22Rv1 (cell line): Measurements from ENCODE around the gene RNF225.
A peak's percentile ranks its signal among the peaks of the same experiment; 100 is the strongest.
"Not testable (repeated sequence)": the region's sequence is repeated elsewhere in the genome, so short reads cannot be mapped to it uniquely, and the experiment has no call there.

Experiments
- H3K27ac ChIP-seq: fragments of 450-650 bp; 2 replicates; pipeline ENCODE4 v1.5.1; 2017
- ZFX ChIP-seq: fragments of 450-650 bp; IDR thresholded peaks from 2 replicates; pipeline ENCODE4 v1.6.1; 2017; ENCODE audit warnings: antibody characterized with exemption, borderline replicate concordance
- TF ChIP-seq, protein P1 (sequence below): fragments of 450-650 bp; IDR thresholded peaks from 2 replicates; pipeline ENCODE4 v1.5.1; 2017; ENCODE audit warnings: mild to moderate bottlenecking

Gene RNF225

DNA sequence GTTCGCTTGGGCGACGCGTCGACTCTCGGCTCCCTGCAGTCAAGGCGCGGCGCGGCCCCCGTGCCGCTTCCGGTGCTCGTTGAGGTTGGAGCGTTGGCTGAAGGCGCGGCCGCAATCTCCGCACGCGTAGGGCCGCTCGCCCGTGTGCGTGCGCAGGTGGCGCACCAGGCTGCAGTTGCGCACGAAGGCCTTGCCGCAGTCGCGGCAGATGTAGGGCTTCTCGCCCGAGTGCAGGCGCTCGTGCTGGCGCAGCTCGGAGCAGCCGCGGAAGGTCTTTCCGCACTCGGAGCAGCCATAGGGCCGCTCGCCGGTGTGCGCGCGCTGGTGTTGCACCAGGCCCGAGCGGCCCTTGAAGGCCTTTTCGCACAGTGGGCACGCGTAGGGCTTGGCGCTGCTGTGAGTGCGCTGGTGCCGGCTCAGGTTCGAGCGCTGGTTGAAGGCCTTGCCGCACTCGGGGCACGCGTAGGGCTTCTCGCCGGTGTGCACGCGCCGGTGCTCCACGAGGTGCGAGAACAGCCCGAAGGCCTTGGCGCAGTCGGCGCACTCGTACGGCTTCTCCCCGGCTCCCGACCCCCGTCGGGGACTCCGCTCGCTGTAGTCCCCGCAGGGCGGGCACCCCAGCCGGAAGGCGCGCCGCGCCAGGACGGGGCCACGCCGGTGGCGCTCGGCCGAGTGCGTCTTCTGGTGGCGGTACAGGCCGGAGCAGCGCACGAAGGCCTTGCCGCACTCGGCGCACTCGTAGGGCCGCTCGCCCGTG lies 27.6 kb upstream of the RNF225 start:
- TF ChIP-seq ZFX: no peak
- TF ChIP-seq, protein P1, sequence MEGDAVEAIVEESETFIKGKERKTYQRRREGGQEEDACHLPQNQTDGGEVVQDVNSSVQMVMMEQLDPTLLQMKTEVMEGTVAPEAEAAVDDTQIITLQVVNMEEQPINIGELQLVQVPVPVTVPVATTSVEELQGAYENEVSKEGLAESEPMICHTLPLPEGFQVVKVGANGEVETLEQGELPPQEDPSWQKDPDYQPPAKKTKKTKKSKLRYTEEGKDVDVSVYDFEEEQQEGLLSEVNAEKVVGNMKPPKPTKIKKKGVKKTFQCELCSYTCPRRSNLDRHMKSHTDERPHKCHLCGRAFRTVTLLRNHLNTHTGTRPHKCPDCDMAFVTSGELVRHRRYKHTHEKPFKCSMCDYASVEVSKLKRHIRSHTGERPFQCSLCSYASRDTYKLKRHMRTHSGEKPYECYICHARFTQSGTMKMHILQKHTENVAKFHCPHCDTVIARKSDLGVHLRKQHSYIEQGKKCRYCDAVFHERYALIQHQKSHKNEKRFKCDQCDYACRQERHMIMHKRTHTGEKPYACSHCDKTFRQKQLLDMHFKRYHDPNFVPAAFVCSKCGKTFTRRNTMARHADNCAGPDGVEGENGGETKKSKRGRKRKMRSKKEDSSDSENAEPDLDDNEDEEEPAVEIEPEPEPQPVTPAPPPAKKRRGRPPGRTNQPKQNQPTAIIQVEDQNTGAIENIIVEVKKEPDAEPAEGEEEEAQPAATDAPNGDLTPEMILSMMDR: no peak
- no peak overlapping the region for H3K27ac ChIP-seq

DNA sequence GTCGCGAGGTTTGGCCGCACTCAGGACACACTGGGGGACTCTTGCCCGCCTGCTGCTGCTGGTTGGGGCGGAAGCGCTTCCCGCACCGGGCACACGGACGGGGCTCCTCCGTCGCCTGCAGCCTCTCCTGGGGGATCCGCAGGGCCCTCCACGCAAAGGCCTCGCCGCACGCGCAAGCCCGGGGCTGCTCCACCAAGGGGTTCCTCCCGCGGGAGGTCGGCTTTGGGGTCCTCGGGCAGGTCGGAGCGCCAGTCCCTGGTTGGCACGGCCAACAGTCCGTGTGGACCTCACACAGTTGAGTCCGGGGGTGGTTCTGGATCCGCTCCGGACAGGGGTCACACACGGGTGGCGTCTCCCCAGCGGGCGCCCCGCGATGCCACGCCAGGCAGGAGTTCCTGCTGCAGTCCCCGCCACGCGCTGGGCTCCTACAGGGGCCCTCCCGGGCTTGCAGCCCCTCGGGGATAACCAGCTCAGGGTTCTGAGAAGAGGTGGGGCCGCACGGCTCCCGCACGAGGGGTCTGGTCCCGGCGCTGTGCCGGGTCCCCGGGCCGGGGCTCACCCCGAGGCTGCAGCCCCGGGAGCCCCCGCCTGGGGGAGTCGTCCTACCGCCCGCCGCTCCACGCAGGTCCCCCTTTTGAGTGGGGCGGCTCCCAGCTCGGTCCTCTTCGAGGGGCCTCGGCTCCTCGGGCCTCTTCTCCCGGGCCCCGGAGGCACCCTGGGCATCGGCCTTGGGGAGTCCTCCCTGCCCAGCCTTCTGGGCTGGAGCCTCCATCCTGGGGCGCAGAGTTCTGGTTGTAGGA lies 26.7 kb upstream of the RNF225 start:
- TF ChIP-seq, protein P1: no peak
- TF ChIP-seq ZFX: no peak
- H3K27ac ChIP-seq: no peak overlapping the region

DNA sequence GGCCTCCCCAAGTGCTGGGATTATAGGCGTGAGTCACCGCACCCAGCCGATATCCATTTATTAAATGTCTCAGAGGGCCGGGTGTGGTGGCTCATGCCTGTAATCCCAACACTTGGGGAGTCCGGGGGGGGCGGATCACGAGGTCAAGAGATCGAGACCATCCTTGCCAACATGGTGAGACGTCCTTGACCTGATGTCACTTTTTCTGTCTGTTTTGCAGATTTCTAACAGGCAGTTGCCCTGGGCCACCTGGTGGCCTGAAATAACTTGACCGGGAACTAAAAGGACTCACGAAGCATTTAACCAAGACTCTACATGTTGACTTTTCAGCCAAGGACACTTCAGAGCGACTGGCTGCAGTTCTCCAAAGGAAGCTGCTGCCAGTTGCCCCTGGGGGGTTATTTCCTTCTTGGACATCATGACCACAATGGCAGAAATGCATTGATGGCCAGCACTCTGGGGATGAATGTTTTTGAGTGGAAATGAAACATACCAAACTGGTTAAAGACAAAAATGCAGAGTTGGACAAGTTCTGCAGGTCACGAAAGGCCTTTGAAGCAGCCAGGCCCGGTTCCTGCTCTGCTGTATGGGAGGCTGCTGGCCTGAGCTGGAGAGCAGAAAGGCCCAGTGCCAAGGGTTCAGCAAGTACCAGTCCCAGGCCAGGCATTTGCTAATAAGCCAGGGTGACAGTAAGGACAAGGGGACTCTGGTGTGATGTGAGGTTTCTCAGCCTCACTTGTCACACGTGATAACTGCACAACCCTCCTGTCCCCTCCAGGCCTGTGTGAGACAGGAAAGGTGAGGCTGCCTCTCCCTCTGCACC lies 22.9 kb upstream of the RNF225 start:
- no peak overlapping the region for H3K27ac ChIP-seq
- TF ChIP-seq ZFX: no peak
- TF ChIP-seq, protein P1: no peak

DNA sequence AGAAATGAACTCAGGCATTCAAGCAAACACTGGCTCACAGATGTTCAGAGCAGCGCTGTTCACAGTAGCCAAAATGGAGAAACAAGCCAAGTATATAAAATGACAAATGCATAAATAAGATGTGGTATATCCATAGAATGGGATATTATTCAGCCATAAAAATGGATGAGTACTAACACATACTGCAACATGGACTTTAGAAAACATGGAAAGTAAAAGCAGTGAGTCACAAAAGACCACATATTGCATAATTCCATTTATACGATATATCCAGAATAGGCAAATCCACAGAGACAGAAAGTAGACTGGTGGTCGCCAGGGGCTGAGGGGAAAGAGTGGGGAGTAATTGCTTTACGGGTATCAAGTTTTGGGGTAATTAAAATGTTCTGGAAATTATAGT lies 21.3 kb upstream of the RNF225 start:
- H3K27ac ChIP-seq: no peak overlapping the region
- no peak for TF ChIP-seq ZFX
- TF ChIP-seq, protein P1: no peak

DNA sequence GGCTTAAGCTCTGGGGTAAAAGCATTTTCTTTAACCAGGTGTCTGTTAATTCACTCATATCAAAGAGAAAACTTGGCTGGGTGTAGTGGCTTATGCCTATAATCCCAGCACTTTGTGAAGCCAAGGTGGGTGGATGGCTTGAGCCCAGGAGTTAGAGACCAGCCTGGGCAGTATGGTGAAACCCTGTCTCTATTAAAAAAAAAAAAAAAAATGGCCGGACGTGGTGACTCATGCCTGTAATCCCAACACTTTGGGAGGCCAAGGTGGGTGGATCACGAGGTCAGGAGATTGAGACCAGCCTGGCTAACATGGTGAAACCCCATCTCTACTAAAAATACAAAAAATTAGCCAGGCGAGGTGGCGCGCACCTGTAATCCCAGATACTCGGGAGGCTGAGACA lies 18.7 kb upstream of the RNF225 start:
- H3K27ac ChIP-seq: not testable (repeated sequence)

DNA sequence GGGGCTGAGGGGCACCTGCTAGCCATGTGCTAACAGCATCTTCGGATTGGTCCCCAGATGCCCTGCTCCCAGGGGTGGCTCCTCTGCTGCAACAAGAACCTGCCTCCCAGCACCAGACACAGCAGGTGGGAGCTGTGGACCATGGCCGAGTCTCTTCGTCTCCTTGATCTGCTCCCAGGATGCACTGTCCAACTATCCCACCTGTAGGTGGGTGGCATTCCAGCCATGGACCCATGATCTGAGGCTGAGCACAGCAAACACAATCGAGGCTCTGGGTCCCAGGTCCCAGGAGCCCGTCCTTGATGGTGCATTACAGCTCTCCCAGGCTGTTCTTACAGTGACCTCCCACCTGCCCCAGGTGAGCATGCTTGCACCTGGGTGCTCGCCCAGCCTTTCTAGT lies 16.2 kb upstream of the RNF225 start:
- H3K27ac ChIP-seq: peak overlapping the region; percentile 88; the same call in 1 of the 2 replicates
- no peak for TF ChIP-seq ZFX
- TF ChIP-seq, protein P1: no peak

DNA sequence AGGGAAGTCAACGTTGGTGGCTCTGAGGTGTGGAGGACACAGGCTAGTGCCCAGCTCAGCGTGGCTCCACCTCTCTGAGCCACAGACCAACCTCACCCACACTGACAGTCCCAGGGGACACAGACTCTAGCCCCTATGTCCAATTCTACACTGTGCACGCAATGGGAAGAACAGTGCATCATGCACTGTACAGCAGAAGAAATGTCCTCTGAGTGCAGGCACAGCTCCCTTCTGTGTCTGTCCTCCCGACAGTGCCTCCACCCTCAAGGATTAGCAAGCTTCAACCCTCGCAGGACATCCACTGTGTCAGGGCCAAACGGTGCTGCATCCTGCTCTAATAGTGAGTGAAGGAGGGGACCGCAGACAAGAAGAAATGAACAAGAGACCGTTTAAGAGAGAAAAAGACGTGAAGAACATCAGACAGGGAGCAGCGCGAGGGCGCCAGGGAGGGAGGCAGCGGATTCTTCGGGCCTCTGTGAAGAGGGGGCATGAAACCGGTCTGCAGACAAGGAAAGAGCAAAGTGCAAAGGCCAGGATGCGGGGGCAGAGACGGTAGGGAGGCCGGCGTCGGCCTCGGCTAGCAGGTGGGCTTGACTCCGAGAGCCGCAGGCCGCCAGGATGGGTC lies 15.3 kb upstream of the RNF225 start:
- TF ChIP-seq, protein P1: no peak
- no peak for TF ChIP-seq ZFX
- peak overlapping the region; percentile 88 for H3K27ac ChIP-seq
